Activated CD8-positive, alpha-beta T cell treated with anti-CD3 and anti-CD28 coated beads for 36 hours (primary cell): ENCODE measurements around the gene POC1B. TPM values are rescaled to one million over a fixed set of nuclear protein-coding genes. Genes with fewer than 3 reads are reported as not detected.

Experiments used
- ATAC-seq: fragments of 200-7000 bp; cut with Tn5 transposase; one replicate; pipeline ENCODE4 v1.10.0; 2021; ENCODE audit warnings: mild to moderate bottlenecking, moderate library complexity
- CTCF ChIA-PET: fragments of 350-600 bp; sonication (Branson Sonifier 250); formaldehyde crosslinking; loops from one replicate; lab custom pipeline; 2021; ENCODE audit warnings: antibody characterized with exemption; lab: Charles Lee
- POLR2A ChIA-PET: fragments of 350-600 bp; sonication (Branson Sonifier 250); formaldehyde crosslinking; loops from one replicate; lab custom pipeline; 2021; ENCODE audit warnings: antibody characterized with exemption; lab: Charles Lee
- DNase-seq: peaks from one replicate; pipeline ENCODE4 v3.0.0-alpha.2; 2020
- H3K27ac Mint-ChIP-seq: one replicate; pipeline ENCODE4 v1.8.0; 2021; ENCODE audit warnings: mild to moderate bottlenecking, mixed read lengths
- H3K27me3 Mint-ChIP-seq: one replicate; pipeline ENCODE4 v1.8.0; 2021; ENCODE audit warnings: mixed read lengths
- H3K36me3 Mint-ChIP-seq: one replicate; pipeline ENCODE4 v1.8.0; 2021; ENCODE audit warnings: low read depth, mixed read lengths
- H3K4me1 Mint-ChIP-seq: one replicate; pipeline ENCODE4 v1.8.0; 2021; ENCODE audit warnings: low read depth, mixed read lengths
- H3K4me3 Mint-ChIP-seq: one replicate; pipeline ENCODE4 v1.8.0; 2021; ENCODE audit warnings: mild to moderate bottlenecking, moderate library complexity, mixed read lengths
- H3K9me3 Mint-ChIP-seq: one replicate; pipeline ENCODE4 v1.8.0; 2021; ENCODE audit warnings: mixed read lengths
- intact Hi-C: fragments of 100-400 bp; cut with micrococcal nuclease; formaldehyde crosslinking; loops from one replicate; pipeline ENCODE4 v1.10.0; 2022
- total RNA-seq, 2 experiments: library from RNA; stranded (reverse); gene quantifications; one replicate each; pipeline ENCODE4 v1.2.3, GENCODE V29; 2021
- TF ChIP-seq, protein P1 (sequence below): fragments of 200-600 bp; IDR thresholded peaks from one replicate; pipeline ENCODE4 v1.8.0; 2022; ENCODE audit warnings: antibody characterized with exemption, mild to moderate bottlenecking

Gene POC1B
- total RNA-seq, 2 experiments from 2014 or later, result 31.9 to 34.8 TPM

DNA sequence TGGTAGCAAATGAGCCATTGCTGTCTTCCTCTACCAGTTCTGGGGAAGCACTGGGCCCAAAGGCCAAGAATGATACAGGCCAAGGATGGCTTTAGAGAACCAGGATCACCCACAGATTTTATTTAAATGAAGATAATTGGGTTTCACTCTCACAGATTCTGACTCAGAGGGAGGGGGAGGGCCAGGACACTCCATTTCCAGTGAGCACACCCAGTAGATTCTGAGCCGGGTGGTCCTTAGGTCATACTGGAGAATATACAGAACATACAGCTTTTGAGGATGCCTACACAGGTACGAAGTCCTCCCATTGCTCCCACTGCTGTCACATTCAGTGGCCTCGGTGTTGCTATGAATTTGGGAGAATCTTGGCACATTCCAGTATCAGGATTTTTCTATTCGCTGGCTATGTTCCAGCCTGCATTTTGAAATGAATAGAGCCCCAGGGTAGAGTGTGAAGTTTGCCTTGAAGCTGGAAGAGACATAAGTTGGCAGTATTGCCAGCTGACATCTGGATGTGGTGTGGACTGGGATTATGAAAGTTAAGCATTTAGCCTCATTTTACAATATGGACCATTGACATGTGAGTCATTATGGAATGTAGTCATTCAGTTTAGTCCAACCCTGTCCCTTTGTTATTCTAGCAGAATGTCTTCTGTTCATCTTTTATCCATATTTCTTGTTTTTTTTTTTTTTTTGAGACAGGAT, 45.8 kb upstream of the POC1B start:
- H3K9me3 Mint-ChIP-seq, result no peaks in the 10 kb centered on the region
- H3K27ac Mint-ChIP-seq, result no peak overlapping the region
- H3K4me3 Mint-ChIP-seq, result no peak overlapping the region
- H3K27me3 Mint-ChIP-seq, result no peaks in the 10 kb centered on the region
- ATAC-seq (no peak), DNase-seq (peak; percentile 8)
- H3K36me3 Mint-ChIP-seq, result no peaks in the 10 kb centered on the region
- TF ChIP-seq, protein P1, sequence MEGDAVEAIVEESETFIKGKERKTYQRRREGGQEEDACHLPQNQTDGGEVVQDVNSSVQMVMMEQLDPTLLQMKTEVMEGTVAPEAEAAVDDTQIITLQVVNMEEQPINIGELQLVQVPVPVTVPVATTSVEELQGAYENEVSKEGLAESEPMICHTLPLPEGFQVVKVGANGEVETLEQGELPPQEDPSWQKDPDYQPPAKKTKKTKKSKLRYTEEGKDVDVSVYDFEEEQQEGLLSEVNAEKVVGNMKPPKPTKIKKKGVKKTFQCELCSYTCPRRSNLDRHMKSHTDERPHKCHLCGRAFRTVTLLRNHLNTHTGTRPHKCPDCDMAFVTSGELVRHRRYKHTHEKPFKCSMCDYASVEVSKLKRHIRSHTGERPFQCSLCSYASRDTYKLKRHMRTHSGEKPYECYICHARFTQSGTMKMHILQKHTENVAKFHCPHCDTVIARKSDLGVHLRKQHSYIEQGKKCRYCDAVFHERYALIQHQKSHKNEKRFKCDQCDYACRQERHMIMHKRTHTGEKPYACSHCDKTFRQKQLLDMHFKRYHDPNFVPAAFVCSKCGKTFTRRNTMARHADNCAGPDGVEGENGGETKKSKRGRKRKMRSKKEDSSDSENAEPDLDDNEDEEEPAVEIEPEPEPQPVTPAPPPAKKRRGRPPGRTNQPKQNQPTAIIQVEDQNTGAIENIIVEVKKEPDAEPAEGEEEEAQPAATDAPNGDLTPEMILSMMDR, result no peak
- intact Hi-C loops, result no loop called here
- peaks cover 5% of the 10 kb centered on the region for H3K4me1 Mint-ChIP-seq
- POLR2A ChIA-PET, result no interaction called here
- CTCF ChIA-PET, result no interaction called here

DNA sequence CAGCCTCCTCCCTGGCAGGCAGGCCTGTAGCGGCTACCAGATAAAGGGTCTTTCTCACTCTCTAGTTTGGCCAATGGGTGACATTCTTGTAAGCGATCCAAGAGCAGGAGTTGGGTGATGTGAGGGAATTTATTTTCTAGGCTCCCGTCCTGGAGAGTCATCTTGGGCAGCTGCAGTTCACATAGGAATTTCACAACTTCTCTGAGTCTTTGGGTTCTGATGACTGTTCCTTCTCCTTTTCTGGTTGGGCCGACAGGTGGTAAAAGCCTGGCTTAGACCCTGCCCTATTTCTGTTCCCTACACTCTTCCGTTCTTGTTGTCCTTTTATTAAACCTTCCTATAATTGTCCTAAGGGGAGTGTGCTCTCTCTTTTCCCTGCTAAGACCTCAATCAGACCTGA, 42.6 kb upstream of the POC1B start:
- Mint-ChIP-seq H3K27me3 (no peaks in the 10 kb centered on the region), H3K4me1 (peaks cover 10% of the 10 kb centered on the region), H3K36me3 (no peaks in the 10 kb centered on the region), H3K4me3 (no peak overlapping the region), H3K27ac (no peak overlapping the region), H3K9me3 (no peaks in the 10 kb centered on the region)
- POLR2A ChIA-PET, result no interaction called here
- CTCF ChIA-PET, result no interaction called here
- no peak for ATAC-seq
- intact Hi-C loops, result no loop called here
- TF ChIP-seq, protein P1, result no peak
- no peak for DNase-seq

DNA sequence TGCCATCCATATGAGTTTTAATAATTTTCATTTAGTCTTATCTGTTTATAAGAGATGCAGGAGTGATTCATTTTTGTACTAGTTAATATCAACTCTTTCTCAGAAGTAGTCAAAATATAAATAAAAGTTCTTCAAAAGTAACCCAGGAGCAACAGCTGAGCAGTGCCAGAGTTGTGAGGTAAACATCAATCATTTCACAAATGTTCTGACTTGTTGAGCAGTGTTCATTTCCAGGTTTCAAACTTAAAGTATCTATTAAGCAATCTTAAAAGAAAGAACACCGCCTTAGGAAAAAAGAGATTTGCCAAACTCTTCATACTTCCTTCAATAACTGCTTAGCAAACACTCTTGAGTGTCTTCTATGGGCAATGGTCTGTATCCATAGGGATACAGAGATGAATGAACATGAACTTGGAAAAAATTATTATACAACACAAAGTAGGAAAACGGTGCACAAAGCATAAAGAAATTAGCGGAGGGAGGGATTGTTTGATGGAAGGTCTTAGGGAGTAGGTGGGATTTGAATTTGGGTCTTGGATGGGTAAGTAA, 41.9 kb upstream of the POC1B start:
- POLR2A ChIA-PET, result no interaction called here
- H3K36me3 Mint-ChIP-seq, result no peaks in the 10 kb centered on the region
- H3K4me1 Mint-ChIP-seq, result peaks cover 10% of the 10 kb centered on the region
- TF ChIP-seq, protein P1, result no peak
- DNase-seq (no peak), ATAC-seq (no peak)
- no peaks in the 10 kb centered on the region for H3K9me3 Mint-ChIP-seq
- H3K4me3 Mint-ChIP-seq, result no peak overlapping the region
- peaks cover under 1% of the 10 kb centered on the region for H3K27me3 Mint-ChIP-seq
- H3K27ac Mint-ChIP-seq, result no peak overlapping the region
- intact Hi-C loops, result no loop called here
- CTCF ChIA-PET, result no interaction called here

DNA sequence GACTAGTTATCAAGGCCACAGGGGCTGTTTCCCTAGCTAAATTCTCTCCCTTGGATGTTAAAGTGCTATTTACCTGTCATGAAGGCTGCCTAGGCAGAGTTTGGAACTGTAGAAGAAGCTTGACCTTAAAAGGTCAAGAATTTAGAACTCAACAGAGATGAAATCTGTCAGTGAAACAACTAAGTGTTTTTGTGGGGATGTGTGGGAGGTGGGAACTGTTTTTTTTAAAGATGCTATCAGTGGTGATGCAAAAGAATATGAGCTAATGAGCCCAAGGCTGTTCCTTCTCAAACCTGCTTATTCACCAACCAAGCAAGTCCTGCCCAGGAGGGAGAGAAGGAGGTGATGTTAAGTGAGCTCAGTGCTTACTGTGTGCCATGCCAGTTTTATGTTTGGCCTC, 40.8 kb upstream of the POC1B start:
- peaks cover 14% of the 10 kb centered on the region for H3K4me1 Mint-ChIP-seq
- H3K27me3 Mint-ChIP-seq, result peaks cover 4% of the 10 kb centered on the region
- intact Hi-C loops, result no loop called here
- TF ChIP-seq, protein P1, result no peak
- peak overlapping the region; percentile 21 for H3K27ac Mint-ChIP-seq
- H3K9me3 Mint-ChIP-seq, result no peaks in the 10 kb centered on the region
- H3K4me3 Mint-ChIP-seq, result no peak overlapping the region
- ChIA-PET POLR2A (no interaction called here), CTCF (interaction anchor here (0.8 to 1.9 kb wide), 2 partner anchors 23 to 26 kb away, joined by 3 to 7 read pairs; no protein-coding TSS in a partner anchor)
- DNase-seq (peak; percentile 53), ATAC-seq (peak; percentile 93)
- no peaks in the 10 kb centered on the region for H3K36me3 Mint-ChIP-seq

DNA sequence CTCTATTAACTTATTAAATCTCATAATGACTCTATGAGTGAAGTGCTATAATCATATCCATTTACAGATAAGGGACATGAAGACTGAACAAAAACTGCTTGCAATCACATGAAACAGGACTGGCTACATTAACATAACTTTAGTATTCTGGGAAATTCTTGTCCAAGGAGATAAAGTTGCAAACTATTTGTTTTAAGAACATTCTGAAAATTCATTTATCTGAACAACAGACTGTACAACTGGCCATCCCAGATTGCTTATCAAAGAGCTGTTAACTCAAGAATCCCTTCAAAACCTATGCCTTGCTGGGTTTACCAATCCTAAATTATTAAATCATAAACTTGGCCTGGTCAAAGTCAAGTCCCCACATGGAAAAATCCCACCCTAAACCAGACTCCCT, 39.2 kb upstream of the POC1B start:
- intact Hi-C loops, result no loop called here
- H3K4me3 Mint-ChIP-seq, result no peak overlapping the region
- no peak overlapping the region for H3K27ac Mint-ChIP-seq
- ChIA-PET CTCF (interaction anchor here (0.8 to 1.9 kb wide), 2 partner anchors 12 to 21 kb away, joined by 3 to 7 read pairs; no protein-coding TSS in a partner anchor), POLR2A (interaction anchor here (1.0 kb wide), 1 partner anchor 15 kb away, joined by 3 read pairs; no protein-coding TSS in a partner anchor)
- TF ChIP-seq, protein P1, result no peak
- DNase-seq (no peak), ATAC-seq (no peak)
- H3K4me1 Mint-ChIP-seq, result peaks cover 14% of the 10 kb centered on the region
- H3K9me3 Mint-ChIP-seq, result no peaks in the 10 kb centered on the region
- no peaks in the 10 kb centered on the region for H3K36me3 Mint-ChIP-seq
- H3K27me3 Mint-ChIP-seq, result peaks cover 4% of the 10 kb centered on the region
